ENCODE data around the gene PATL2. TPM values are rescaled to one million over a fixed set of nuclear protein-coding genes. Genes with fewer than 3 reads are reported as not detected.
A peak's percentile ranks its signal among the peaks of the same experiment; 100 is the strongest.
"Not testable (repeated sequence)": the region's sequence is repeated elsewhere in the genome, so short reads cannot be mapped to it uniquely, and the experiment has no call there.

PATL2 gene
- total RNA-seq, 1 experiment from 2014 or later, result not detected

DNA sequence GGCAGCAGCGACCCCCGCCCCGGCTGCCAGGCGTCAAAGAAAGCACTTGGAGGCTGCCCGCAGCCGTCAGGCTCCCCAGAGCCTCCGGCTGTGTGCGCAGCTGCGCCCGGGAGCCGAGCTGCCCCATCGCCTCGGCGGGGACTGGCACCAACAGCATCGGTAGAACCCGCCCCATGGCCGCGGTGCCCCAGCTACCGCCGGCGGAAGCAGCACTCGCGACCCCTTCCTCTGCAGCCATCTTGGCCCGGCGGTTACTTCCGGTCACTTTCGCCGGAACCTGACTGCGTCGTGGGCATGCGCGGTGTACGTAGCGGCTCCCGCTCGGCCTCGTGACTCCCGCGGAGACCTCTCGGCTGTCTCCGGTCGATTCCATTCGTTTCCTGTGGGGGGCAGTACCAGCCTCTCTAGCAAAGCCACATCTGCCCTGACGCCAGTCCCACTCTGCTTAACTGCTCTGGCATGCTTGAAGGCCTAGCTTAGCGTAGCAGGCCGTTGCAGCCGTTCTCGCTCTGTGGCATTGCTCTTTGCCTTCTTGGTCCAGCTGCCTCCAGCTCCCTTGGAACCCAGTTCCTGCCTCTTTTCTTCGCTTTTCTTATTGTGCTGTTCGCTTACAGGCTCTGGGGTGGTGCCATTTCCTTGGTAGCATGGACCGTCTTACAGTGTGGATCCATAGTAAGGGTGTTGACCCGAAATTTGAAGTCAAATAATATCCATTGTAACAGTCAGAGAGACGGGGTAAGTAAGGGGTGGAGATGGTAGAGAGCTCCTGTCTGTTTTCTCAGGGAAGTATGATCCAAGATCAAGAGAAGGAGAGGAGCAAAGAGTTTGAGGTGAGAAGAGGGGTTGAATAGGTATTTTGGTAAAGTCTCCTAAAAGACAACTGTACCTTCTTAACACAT is 47.5 kb downstream of the PATL2 start, which contains the start of gene SPG11:
Gene SPG11, minus strand, starts transcription at position 253 of the 899 bp plus-strand sequence. Its CDS starts 15 bp downstream, at position 238.
- DNase-seq (ENCODE audit: low read depth), result peak; percentile 94
- in situ Hi-C loops (cut with HindIII; ENCODE audit: low pct_unique_long_range_greater_than_20kb, low sequenced_read_pairs), result no loop called here

DNA sequence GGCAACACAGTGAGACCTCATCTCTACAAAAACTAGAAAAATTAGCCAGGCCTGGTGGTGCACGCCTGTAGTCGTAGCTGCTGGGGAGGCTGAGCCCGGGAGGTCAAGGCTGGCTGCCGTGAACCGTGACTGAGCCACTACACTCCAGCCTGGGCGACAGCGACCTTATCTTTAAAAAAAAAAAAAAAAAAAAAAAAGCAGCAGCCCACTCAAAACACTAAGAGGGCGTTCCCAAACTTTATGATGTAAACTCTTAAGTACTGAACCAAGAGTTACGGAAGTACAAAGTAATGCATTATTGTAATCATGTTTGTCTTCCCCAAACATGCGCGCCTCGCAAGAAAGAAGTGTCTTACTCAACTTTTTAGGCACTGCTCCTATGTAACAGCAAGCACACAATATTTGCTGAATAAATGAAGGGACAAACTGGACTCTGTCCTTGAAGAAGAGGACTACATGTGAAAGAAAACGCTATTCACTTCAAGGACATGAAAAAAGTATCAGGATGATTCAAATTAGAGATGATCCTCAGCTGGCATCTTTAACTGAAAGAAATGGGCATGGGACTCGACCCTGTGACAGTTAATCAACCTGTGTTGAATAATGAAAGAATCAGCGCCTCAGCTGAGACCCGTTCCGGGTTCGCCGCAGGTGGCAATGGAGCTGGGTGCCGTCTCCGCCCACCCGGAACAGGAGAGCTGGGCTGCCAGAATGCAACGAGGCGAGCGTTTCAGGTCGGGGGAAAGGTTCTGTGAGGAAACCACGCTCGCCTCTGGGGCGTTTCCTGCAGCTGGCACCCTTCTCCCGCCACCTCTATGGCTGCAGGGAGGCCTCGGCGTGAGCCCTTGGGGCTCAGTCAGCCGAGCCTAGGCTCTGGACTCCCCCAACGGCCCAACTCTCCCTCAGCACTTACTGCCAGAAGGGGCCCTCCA is 48.4 kb downstream of the PATL2 start:
- in situ Hi-C loops (cut with HindIII; ENCODE audit: low pct_unique_long_range_greater_than_20kb, low sequenced_read_pairs), result no loop called here
- peak; percentile 71 for DNase-seq (ENCODE audit: low read depth)

DNA sequence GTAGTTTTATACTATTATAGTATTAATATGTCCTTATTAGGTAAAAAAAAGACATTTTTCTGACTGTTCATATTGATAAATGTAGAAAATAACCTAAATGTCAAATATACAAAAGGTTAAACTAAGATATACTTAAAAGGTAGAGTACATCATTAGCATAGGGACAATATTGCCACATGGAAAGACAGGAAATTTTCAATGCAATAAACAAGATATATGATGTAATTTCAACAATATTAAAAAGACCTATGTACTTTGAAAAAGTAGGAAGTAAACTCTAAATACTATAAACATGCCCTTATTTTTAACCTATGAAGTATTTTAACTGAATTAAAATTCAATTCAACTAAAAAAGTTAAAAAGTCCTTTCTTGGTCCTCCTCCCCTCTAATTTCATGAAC is 49.5 kb downstream of the PATL2 start:
- DNase-seq (ENCODE audit: low read depth), result no peak
- in situ Hi-C loops (cut with HindIII; ENCODE audit: low pct_unique_long_range_greater_than_20kb, low sequenced_read_pairs), result no loop called here

DNA sequence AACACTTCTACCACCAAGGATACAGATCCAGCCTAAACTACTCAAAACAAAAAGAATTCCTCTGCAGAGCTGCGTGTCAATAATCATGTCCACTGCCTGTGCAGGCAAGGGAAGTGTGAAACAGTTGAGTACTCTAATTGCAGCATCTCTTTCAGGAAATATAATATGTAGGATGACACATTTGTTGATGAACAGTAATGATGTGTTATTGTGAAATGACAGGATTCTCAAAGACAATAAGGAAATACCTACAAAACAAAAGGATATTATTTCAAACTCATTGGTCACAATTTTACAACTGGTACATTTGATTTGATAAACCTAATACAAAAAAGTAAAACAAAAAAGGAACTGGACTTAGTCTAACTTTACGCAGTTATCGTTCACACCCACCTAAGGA is 52.1 kb downstream of the PATL2 start:
- in situ Hi-C loops (cut with HindIII; ENCODE audit: low pct_unique_long_range_greater_than_20kb, low sequenced_read_pairs), result no loop called here

DNA sequence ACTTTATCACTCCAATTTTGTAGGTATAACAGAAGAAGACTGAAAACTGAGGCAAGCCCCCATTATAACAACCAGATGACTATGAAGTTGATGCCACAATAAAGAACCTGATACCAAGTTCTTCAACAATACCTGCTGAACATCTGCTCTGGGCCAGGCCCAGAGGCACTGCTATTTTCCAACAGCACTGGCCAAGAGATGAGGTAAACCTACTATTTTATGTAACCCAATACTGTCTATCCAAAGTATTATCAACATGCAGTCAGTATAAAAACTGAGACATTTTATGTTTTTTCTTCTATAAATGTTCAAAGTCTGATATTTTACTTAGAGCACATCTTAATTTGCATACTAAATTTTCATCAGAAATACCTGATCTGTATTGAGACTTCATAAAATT is 53.7 kb downstream of the PATL2 start:
- in situ Hi-C loops (cut with HindIII; ENCODE audit: low pct_unique_long_range_greater_than_20kb, low sequenced_read_pairs), result no loop called here
- no peak for DNase-seq (ENCODE audit: low read depth)

More for the DNA sequence above, 52.1 kb downstream of the PATL2 start:
- no peak for DNase-seq (ENCODE audit: low read depth)

DNA sequence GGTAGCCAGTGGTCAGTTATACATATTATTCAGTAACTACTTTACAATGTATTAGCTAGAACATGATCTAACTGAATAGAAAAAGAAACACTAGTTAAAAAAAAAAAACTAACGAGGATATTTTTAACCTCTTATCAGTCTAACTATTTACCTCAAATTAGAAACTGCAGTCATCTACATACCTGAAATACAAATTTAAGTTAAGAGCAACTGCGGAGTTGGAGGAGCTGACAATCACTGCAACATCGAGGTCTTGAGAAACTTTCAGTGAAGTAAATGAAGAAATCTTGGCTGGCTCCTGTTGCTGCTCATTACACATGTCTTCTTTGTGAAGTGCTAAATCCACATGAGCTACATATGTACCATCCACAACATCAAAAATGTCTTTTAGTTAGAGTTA is 54.2 kb downstream of the PATL2 start:
- DNase-seq (ENCODE audit: low read depth), result no peak
- in situ Hi-C loops (cut with HindIII; ENCODE audit: low pct_unique_long_range_greater_than_20kb, low sequenced_read_pairs), result no loop called here

DNA sequence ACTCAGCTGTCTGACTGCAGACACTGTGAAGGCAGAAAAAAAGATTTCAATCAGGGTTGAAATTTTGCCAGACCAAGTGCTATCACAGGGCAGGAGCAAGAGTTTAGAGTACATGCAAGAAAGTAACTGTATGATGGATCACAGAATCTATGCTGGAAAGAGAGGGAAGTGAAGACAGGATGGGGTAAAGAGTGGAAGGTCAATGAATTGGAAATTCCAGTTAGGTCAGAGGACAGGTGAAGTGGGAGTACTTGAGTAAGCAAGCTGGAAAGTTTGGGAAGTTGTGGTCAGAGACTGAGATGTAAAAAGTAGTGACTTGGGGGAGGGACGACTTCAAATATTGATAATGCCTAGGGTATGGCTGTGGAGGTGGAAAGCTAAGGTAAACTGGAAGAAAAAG is 54.8 kb downstream of the PATL2 start:
- no peak for DNase-seq (ENCODE audit: low read depth)
- in situ Hi-C loops (cut with HindIII; ENCODE audit: low pct_unique_long_range_greater_than_20kb, low sequenced_read_pairs), result no loop called here

DNA sequence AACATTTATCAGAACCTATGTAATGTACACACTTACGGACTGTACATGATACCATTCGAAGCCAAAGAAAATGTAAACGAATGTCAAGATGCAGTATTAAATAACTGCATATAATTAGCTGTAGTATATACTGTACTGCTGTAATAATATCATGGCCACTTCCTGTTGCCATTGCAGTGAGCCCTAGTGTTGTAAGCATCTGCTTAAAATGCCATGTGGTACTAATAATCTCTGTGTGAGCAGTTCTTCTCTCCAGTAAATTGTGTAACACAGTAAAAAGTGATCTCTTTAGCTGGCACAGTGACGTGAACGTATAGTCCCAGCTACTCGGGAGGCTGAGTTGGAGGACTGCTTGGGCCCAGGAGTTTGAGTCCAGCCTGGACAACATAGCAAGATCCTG is 56.3 kb downstream of the PATL2 start:
- in situ Hi-C loops (cut with HindIII; ENCODE audit: low pct_unique_long_range_greater_than_20kb, low sequenced_read_pairs), result no loop called here
- no peak for DNase-seq (ENCODE audit: low read depth)

DNA sequence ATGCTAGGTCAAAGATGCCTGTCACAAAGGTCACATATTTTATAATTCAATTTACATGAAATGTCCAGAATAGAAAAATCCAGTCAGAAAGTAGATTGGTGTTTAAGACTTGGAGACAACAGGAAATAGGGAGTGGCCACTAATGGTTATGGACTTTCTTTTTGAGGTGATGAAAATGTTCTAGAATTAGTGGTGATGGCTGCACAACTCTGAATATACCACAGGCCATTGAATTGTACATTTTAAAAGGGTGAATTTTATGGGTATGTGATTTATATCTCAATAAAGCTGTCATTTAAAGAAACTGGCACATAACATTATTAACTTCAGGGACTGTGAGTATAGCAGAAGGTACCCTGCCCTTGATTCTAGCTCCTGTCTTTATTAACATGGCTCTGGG is 63.5 kb downstream of the PATL2 start:
- in situ Hi-C loops (cut with HindIII; ENCODE audit: low pct_unique_long_range_greater_than_20kb, low sequenced_read_pairs), result no loop called here
- DNase-seq (ENCODE audit: low read depth), result no peak

DNA sequence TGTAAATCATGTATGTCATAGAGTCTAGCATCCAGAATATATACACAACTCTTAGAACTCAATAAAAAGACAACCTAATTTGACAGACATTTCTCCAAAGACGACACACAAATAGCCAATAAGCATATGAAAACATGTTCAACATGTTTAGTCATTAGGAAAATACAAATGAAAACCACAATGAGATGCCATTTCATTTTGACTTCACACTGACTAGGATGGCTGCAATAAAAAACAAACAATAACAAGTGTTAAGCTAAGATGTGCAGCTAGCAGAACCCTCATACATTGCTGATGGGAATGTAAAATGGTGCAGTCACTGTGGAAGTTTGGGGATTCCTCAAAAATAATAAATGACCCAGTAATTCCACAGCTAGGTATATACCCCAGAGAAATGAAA is 64.1 kb downstream of the PATL2 start:
- in situ Hi-C loops (cut with HindIII; ENCODE audit: low pct_unique_long_range_greater_than_20kb, low sequenced_read_pairs), result no loop called here
- no peak for DNase-seq (ENCODE audit: low read depth)

DNA sequence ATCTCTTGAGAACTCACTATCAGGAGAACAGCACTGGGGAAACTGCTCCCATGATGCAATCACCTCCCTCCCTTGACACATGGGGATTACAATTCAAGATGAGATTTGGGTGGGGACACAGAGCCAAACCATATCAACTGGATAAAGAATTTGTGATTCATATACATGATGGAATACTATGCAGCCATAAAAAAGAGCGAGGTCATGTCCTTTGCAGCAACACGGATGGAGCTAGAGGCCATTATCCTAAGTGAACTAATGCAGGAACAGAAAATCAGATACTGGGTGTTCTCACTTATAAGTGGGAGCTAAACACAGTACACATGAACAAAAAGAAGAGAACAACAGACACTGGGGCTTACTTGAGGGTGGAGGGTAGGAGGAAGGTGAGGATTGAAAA is 64.7 kb downstream of the PATL2 start:
- in situ Hi-C loops (cut with HindIII; ENCODE audit: low pct_unique_long_range_greater_than_20kb, low sequenced_read_pairs), result no loop called here
- no peak for DNase-seq (ENCODE audit: low read depth)

DNA sequence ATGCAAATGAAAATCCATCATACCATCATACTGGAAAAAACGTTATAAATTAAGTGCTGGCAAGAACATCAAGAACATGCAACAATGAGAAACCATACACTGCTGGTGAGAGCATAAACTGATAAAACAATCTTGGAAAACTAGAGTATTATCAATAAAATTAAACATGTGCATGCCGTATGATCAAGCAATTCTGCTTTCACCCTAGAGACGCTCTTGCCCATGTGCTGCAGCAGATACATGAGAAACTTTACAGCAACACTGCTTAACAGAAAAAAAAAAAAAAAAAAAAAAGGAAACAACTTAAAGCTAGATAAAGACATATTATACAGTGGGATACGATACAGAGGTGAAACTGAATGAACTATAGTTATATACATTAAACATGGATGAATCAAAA is 69.5 kb downstream of the PATL2 start:
- DNase-seq (ENCODE audit: low read depth), result no peak
- in situ Hi-C loops (cut with HindIII; ENCODE audit: low pct_unique_long_range_greater_than_20kb, low sequenced_read_pairs), result no loop called here

DNA sequence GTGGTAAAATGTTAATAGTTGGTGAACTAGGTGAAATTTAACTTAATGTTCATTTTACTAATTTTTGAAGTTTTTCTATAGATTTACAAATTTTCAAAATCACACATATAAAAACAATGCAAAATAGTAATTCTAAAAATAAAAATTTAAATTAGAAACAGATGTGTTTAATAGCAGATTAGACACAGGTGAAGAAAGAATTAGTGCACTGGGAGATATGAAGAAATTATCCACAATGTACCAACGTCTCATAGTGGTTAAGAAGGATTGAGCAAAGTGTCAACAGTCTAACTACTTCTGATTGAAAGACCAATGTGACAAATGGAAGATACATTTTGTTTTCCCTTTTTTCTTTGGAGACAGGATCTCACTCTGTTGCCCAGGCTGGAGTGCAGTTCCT is 74.1 kb downstream of the PATL2 start:
- in situ Hi-C loops (cut with HindIII; ENCODE audit: low pct_unique_long_range_greater_than_20kb, low sequenced_read_pairs), result no loop called here
- DNase-seq (ENCODE audit: low read depth), result no peak

DNA sequence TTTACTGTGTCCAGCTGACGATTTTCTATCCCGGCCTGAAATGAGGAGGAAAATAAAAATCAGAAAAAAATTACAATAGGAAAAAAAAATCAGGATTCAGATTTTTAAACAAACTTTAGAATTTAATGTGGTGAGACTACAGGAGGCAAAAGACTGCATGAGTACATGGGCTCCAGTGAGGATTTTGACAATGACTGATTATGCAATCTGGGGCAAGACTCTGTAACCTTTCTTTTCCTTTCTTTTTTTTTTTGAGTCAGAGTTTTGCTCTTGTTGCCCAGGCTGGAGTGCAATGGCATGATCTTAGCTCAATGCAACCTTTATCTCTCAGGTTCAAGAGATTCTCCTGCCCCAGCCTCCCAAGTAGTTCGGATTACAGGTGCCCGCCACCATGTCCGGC is 77.5 kb downstream of the PATL2 start:
- no peak for DNase-seq (ENCODE audit: low read depth)
- in situ Hi-C loops (cut with HindIII; ENCODE audit: low pct_unique_long_range_greater_than_20kb, low sequenced_read_pairs), result no loop called here

DNA sequence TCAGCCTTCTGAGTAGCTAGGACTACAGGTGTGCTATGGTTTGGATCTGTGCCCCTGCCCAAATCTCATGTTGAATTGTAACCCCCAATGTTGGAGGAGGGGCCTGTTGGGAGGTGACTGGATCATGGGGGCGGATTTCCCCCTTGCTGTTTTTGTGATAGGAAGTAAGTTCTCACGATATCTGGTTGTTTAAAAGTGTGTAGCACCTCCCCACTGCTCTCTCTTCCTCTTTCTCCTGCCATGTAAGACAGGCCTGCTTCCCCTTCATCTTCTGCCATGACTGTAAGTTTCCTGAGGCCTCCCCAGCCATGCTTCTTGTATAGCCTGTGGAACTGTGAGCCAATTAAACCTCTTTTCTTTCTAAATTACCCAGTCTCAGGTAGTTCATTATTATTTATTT is 85.8 kb downstream of the PATL2 start:
- in situ Hi-C loops (cut with HindIII; ENCODE audit: low pct_unique_long_range_greater_than_20kb, low sequenced_read_pairs); DNase-seq (ENCODE audit: low read depth): not testable (repeated sequence)

DNA sequence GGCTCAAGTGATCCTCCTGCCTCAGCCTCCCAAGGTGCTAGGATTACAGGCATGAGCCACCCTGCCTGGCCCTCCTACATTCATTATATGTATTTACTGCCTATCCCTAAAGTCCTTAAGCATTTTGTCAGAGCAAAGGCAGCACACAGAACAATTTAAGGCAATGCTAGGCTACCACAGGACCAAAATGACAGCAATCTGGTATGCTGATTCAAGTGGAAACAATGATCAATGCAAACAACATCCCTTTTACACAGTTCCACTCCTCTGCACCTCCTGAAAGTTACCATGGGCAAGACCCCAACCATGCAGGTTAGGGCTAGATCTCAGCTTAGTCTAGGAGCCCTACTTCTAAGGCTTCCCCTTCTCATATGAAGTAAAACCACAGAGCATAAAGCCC is 87.9 kb downstream of the PATL2 start:
- no peak for DNase-seq (ENCODE audit: low read depth)
- in situ Hi-C loops (cut with HindIII; ENCODE audit: low pct_unique_long_range_greater_than_20kb, low sequenced_read_pairs), result no loop called here

DNA sequence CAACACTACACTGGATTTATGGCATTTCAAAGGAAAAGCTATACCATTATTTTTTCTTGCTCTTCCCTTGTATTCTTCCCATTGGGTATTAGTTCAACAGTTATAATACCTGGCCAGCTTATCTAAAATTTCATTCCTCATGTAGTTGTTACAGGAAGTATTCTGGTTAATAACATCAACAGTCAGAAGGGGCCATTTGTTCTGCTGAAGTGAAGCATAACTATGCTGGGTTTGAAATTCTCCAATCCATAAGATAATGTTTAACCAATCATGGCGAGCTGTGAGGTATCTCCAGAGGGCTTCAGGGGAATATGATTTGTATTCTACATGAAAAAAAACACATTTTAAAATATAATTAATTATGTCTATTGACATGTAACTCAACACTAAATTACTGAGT is 91.0 kb downstream of the PATL2 start:
- DNase-seq (ENCODE audit: low read depth), result peak; percentile 22
- in situ Hi-C loops (cut with HindIII; ENCODE audit: low pct_unique_long_range_greater_than_20kb, low sequenced_read_pairs), result no loop called here

DNA sequence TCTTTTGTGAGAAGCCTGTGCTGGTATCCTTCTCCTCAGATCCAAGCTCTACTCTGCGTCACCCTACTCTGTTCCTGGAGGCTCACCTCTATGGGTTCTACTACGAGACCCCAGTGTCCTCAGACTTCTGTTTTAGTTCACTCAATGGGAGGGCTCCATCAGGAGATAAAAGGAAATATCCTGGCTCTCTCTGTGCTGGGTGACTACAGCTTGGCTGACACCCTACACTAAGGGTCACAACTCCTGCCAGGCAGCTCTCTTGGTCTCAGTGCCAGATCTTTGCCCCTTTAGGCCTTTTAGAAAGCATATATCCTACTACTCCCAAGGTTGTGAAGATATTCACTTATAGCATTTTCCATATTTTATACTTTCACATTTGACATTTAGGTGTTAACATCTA is 94.1 kb downstream of the PATL2 start:
- in situ Hi-C loops (cut with HindIII; ENCODE audit: low pct_unique_long_range_greater_than_20kb, low sequenced_read_pairs), result no loop called here
- DNase-seq (ENCODE audit: low read depth), result no peak
